Pancreas (tissue), 10 donors: ENCODE data around the gene OR1J4. TPM values are rescaled to one million over a fixed set of nuclear protein-coding genes. Genes with fewer than 3 reads are reported as not detected.

Experiments
- ATAC-seq, 4 donors: fragments of 200-7000 bp; cut with Tn5 transposase; one replicate each; pipeline versions ENCODE4 v1.8.0 to v1.9.1; 2020; ENCODE audit warnings: mild to moderate bottlenecking in 4 of 4, moderate library complexity in 4 of 4
- DNase-seq, 6 donors: peaks; one replicate each; pipeline ENCODE4 v3.0.0-alpha.2; 2020
- FAIRE-seq: peaks from 2 replicates; lab custom pipeline; 2012; peaks lifted over from hg19 to GRCh38; lab: Jason Lieb, UNC
- H3K27ac ChIP-seq, 4 donors: fragments of 200-600 bp; sonication (generic); 1 replicate in 3 of 4; 2 replicates in 1 of 4; pipeline versions ENCODE4 v1.5.0 to v1.8.0; 2020
- H3K27me3 ChIP-seq, 4 donors: fragments of 200-600 bp; one replicate each; pipeline ENCODE4 v1.8.0; 2021
- H3K36me3 ChIP-seq, 3 donors: fragments of 200-600 bp; sonication (generic) in 1 of 3; one replicate each; pipeline versions ENCODE4 v1.5.0 to v1.8.0; 2020 to 2021
- H3K4me1 ChIP-seq, 3 donors: fragments of 200-600 bp; one replicate each; pipeline ENCODE4 v1.8.0; 2021
- H3K4me3 ChIP-seq, 4 donors: fragments of 200-600 bp; sonication (generic) in 2 of 4; one replicate each; pipeline versions ENCODE4 v1.5.0 to v1.8.0; 2020 to 2021
- H3K9me3 ChIP-seq, 4 donors: fragments of 200-600 bp; one replicate each; pipeline ENCODE4 v1.8.0; 2021
- WGBS, 2 donors: extraction: QIAGEN DNeasy Blood & Tissue Kit; methylation state at CpG; one replicate each; pipeline ENCODE4 v1.1.7; 2013; 5-methylcytosine and 5-hydroxymethylcytosine counted together
- intact Hi-C, 3 donors: fragments of 100-400 bp; cut with DNase I; formaldehyde crosslinking; loops; one replicate each; pipeline versions ENCODE4 v1.11.1 to v1.14.2; 2022
- polyA plus RNA-seq, 2 donors: library from polyadenylated mRNA; stranded (reverse); fragments of 200-250 nt; gene quantifications; one replicate each; pipeline ENCODE4 v1.2.3, GENCODE V29; 2013
- total RNA-seq, 6 donors: library from RNA; stranded (reverse); fragmentation: NEBNext Ultra II Directional in 4 of 6; extraction: Animal tissue kit (Norgen Biotek cat#: 25700) in 4 of 6; gene quantifications; one replicate each; pipeline versions ENCODE4 v1.2.1 to v1.2.4, GENCODE V29; 2021 to 2023
- TF ChIP-seq, protein P1 (sequence below), 4 donors: fragments of 200-600 bp; sonication (generic) in 3 of 4; IDR thresholded peaks; one replicate each; pipeline versions ENCODE4 v1.5.0 to v1.8.0; 2021; ENCODE audit warnings: antibody characterized with exemption in 4 of 4
- donor health status: healthy with polysubstance abuse.
- donor health status: DM: no; HTN: no; CAD: no; lungs with moderate emphysema.
- donor health status: DM: no; HTN: no; CAD: no.
- donor health status: control.
- donor health status: control.
- donor health status: Bipolar disorder and iron deficiency.
- donor health status: DM: yes; HTN: yes; CAD: no.
- donor health status: DM: no; HTN: no; CAD: no.
- donor health status: DM: no; HTN: no; CAD: no.
- donor health status: DM: yes; HTN: yes; CAD: no.

OR1J4 gene
- total and polyA plus RNA-seq, 8 donors, result not detected

GRCh38 chr9:122538757-122539156 is 19.8 kb downstream of the OR1J4 start:
- intact Hi-C loops, result no loop called here
- FAIRE-seq (no peak), ATAC-seq (no peak), DNase-seq (no peak)
- Histone ChIP-seq H3K9me3 (no peaks in the 10 kb centered on the region), H3K4me1 (no peaks in the 10 kb centered on the region), H3K27me3 (no peaks in the 10 kb centered on the region), H3K36me3 (no peaks in the 10 kb centered on the region), H3K27ac (no peak overlapping the region), H3K4me3 (no peak overlapping the region)
- TF ChIP-seq, protein P1, sequence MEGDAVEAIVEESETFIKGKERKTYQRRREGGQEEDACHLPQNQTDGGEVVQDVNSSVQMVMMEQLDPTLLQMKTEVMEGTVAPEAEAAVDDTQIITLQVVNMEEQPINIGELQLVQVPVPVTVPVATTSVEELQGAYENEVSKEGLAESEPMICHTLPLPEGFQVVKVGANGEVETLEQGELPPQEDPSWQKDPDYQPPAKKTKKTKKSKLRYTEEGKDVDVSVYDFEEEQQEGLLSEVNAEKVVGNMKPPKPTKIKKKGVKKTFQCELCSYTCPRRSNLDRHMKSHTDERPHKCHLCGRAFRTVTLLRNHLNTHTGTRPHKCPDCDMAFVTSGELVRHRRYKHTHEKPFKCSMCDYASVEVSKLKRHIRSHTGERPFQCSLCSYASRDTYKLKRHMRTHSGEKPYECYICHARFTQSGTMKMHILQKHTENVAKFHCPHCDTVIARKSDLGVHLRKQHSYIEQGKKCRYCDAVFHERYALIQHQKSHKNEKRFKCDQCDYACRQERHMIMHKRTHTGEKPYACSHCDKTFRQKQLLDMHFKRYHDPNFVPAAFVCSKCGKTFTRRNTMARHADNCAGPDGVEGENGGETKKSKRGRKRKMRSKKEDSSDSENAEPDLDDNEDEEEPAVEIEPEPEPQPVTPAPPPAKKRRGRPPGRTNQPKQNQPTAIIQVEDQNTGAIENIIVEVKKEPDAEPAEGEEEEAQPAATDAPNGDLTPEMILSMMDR (IDR thresholded peaks at IDR 0.05), result no peak
- 35 to 42% methylated on average over 2 of the region's 2 CpGs for WGBS, 2 donors

DNA sequence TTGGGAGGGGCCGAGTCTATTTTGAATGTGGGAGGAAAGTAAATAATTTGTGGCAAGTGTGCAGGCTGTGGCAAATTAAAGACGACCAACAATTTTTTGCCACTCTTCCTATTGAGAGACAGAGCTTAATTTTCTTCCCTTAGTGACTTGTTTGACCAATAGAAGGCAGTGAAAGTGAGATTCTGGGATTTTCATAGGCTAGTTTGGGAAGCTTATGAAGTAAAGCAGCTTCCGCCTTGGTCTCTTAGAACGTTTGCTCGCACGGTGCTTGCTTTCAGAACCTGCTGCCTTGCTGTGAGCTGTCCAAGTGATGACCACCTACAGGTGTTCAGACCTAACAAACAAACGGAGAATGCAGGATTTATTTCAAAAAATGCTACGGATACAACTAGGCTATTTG is 27.3 kb downstream of the OR1J4 start:
- intact Hi-C loops, result no loop called here
- WGBS, 2 donors, result 33 to 39% methylated on average over 8 of the region's 8 CpGs
- DNase-seq, result no peak
- H3K36me3 ChIP-seq, result no peaks in the 10 kb centered on the region
- no peak for FAIRE-seq
- no peak for ATAC-seq
- H3K27ac ChIP-seq, result no peak overlapping the region
- TF ChIP-seq, protein P1 (IDR thresholded peaks at IDR 0.05), result no peak
- H3K27me3 ChIP-seq, result no peaks in the 10 kb centered on the region
- no peaks in the 10 kb centered on the region for H3K9me3 ChIP-seq
- H3K4me1 ChIP-seq, result no peaks in the 10 kb centered on the region
- no peak overlapping the region for H3K4me3 ChIP-seq

DNA sequence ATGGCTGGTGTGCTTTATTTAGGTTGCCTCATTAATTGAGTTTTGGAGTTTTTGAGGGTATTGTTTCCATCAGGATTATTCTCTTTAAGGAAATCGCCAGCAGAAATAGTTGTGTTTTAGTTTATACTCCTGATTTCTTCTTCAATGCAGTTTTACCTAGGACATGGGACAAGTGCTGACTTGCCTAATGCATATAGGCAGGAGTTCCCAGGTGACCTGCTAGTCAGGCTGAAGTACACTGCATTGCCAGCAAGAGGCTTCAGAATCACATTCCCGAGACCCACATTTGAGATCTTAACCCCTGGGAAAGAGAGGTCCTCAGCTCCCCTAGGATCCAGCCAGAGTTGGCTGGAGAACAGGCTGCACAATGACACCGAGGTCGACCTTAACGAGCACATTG is 32.4 kb downstream of the OR1J4 start:
- Histone ChIP-seq H3K27ac (no peak overlapping the region), H3K4me3 (no peak overlapping the region), H3K27me3 (no peaks in the 10 kb centered on the region), H3K4me1 (no peaks in the 10 kb centered on the region), H3K9me3 (no peaks in the 10 kb centered on the region), H3K36me3 (no peaks in the 10 kb centered on the region)
- 53 to 66% methylated on average over 5 of the region's 5 CpGs for WGBS, 2 donors
- intact Hi-C loops, result no loop called here
- TF ChIP-seq, protein P1 (IDR thresholded peaks at IDR 0.05), result no peak
- no peak for ATAC-seq
- no peak for FAIRE-seq
- no peak for DNase-seq

GRCh38 chr9:122552812-122553211 is 33.9 kb downstream of the OR1J4 start, which contains the start of gene OR1N2:
Gene OR1N2 (plus strand): TSS chr9:122553112. CDS start chr9:122553212, 100 bp downstream.
- no peaks in the 10 kb centered on the region for H3K9me3 ChIP-seq
- H3K27me3 ChIP-seq, result no peaks in the 10 kb centered on the region
- ATAC-seq, result no peak
- H3K27ac ChIP-seq, result no peak within 1 kb of the TSS
- intact Hi-C loops, result no loop called here
- no peaks in the 10 kb centered on the region for H3K36me3 ChIP-seq
- WGBS, 2 donors, result 47% methylated on average over 2 of the region's 2 CpGs
- TF ChIP-seq, protein P1 (IDR thresholded peaks at IDR 0.05), result no peak
- FAIRE-seq, result no peak
- H3K4me3 ChIP-seq, result no peak within 1 kb of the TSS
- H3K4me1 ChIP-seq, result no peaks in the 10 kb centered on the region
- DNase-seq, result no peak

DNA sequence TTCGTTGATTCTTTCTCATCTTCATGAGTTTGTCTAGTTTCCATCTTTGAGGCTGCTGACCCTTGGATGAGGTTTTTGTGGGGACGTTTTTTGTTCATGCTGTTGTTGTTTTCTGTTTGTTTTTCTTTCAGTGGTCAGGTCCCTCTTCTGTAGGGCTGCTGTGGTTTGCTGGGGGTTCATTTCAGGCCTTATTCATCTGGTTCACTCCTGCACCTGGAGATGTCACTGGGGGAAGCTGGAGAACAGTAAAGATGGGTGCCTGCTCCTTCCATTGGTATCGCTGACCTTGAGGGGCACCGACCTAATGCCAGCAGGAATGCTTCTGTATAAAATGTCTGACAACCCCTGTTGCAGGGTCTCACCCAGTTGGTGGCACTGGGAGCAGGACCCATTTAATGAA is 42.5 kb downstream of the OR1J4 start:
- no peak for DNase-seq
- WGBS, 2 donors, result 59 to 67% methylated on average over 4 of the region's 4 CpGs
- no peak overlapping the region for H3K4me3 ChIP-seq
- H3K36me3 ChIP-seq, result no peaks in the 10 kb centered on the region
- FAIRE-seq, result no peak
- intact Hi-C loops, result no loop called here
- no peaks in the 10 kb centered on the region for H3K9me3 ChIP-seq
- no peak overlapping the region for H3K27ac ChIP-seq
- no peak for ATAC-seq
- no peaks in the 10 kb centered on the region for H3K27me3 ChIP-seq
- no peaks in the 10 kb centered on the region for H3K4me1 ChIP-seq
- TF ChIP-seq, protein P1 (IDR thresholded peaks at IDR 0.05), result no peak
